Peyer's patch (tissue), 4 donors: ENCODE data around the gene SIL1.

Source experiments
- POLR2A ChIP-seq, 2 donors: fragments of 450-650 bp; IDR thresholded peaks; one replicate each; pipeline ENCODE4 v1.5.1; 2017; ENCODE audit warnings: antibody characterized with exemption in 2 of 2, mild to moderate bottlenecking in 2 of 2, moderate library complexity in 2 of 2
- TF ChIP-seq, protein P1 (sequence below), 6 experiments: fragments of 450-650 bp in 4 of 6; fragments of 200-600 bp in 2 of 6; sonication (generic) in 1 of 6; IDR thresholded peaks; one replicate each; pipeline ENCODE4 v1.5.1; 2017 to 2019; ENCODE audit warnings: antibody characterized with exemption in 6 of 6, mild to moderate bottlenecking in 3 of 6, moderate library complexity in 1 of 6

DNA sequence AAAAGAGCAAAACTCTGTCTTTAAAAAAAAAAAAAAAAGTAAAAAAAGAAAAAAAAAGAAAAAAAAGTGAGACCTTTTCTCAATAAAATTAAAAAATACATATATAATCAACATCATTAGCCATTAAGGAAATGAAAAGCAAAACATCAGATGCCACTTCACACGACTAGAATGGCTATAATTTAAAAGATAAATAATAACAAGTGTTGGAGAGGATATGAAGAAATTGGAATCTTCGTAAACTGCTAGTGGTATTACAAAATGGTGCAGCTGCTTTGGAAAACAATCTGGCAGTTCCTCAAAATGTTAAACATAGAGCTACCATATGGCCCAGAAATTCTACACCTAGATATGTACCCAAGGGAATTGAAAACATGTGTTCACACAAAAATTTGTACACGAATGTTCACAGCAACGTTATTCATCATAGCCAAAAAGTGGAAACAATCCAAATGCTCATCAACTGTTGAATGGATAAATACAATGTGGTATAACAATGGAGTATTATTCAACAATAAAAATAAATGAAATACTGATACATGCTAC lies 45.3 kb upstream of the SIL1 start:
- TF ChIP-seq, protein P1, sequence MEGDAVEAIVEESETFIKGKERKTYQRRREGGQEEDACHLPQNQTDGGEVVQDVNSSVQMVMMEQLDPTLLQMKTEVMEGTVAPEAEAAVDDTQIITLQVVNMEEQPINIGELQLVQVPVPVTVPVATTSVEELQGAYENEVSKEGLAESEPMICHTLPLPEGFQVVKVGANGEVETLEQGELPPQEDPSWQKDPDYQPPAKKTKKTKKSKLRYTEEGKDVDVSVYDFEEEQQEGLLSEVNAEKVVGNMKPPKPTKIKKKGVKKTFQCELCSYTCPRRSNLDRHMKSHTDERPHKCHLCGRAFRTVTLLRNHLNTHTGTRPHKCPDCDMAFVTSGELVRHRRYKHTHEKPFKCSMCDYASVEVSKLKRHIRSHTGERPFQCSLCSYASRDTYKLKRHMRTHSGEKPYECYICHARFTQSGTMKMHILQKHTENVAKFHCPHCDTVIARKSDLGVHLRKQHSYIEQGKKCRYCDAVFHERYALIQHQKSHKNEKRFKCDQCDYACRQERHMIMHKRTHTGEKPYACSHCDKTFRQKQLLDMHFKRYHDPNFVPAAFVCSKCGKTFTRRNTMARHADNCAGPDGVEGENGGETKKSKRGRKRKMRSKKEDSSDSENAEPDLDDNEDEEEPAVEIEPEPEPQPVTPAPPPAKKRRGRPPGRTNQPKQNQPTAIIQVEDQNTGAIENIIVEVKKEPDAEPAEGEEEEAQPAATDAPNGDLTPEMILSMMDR (IDR thresholded peaks at IDR 0.05): no peak
- no peak for TF ChIP-seq POLR2A (IDR thresholded peaks at IDR 0.05)
